HG02943 (cell line): ENCODE results near the gene SUCNR1.

Experiments used
- ATAC-seq: cut with Tn5 transposase; IDR thresholded peaks from one replicate; pipeline ENCODE4 v1.9.1; 2021; ENCODE audit warnings: mild to moderate bottlenecking, low read depth, moderate library complexity; ENCODE audit not compliant: unreplicated experiment

The SUCNR1 gene

DNA sequence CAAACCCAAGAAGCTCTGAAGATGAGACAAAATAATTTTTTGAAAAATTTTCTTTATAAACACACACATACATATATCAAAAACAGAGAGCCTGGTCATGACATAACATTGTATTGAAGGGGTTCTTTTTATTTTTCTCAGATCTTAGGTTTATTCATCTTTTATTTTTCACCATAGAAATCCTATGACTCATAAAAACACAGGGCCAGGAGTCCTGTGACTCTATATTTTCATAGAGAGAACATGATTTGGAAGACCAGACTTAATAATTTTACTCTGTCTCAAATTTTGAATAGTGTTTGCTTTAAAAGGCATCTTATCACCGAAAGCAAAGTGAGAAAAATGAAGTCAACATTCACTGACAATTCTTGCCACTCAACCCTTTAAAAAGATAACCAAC, 57.7 kb downstream of the SUCNR1 start:
- no peak for ATAC-seq

DNA sequence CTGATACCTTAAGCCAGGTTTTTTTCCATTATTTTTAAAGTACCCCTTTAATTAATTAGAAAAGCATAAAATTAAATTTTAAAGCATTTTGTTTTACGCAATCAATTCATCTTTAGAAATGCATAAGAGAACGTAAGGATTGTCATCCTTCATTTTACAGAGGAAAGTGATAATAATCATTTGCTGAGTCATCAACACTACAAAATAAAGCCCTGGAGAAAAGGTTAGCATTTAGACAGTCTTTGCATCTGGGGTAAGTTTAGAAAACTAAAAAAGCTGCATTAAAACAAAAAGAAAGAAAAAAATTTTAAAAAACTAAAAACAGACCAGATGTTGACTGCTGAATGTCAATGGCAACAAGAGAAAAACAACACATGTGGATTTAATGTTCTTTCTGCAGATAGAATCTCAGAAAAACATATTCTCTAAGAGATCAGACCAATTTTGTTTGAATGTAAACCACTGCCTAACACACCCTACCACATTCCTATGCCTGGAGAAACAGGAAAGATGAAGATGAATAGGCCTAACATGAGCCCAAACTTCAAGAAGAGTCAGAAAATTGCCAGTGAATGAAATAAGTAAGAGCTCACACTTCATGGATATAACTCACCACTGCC, 59.9 kb downstream of the SUCNR1 start:
- no peak for ATAC-seq
